CD4-positive, alpha-beta T cell (primary cell): ENCODE results near the gene HS3ST3B1. TPM values are rescaled to one million over a fixed set of nuclear protein-coding genes. Genes with fewer than 3 reads are reported as not detected.
A peak's percentile ranks its signal among the peaks of the same experiment; 100 is the strongest.

ENCODE experiments used
- ATAC-seq: fragments of 200-7000 bp; cut with Tn5 transposase; one replicate; pipeline ENCODE4 v1.10.0; 2022; ENCODE audit warnings: mild to moderate bottlenecking; ENCODE audit not compliant: poor library complexity
- CTCF ChIA-PET: fragments of 350-600 bp; sonication (Branson Sonifier 250); formaldehyde crosslinking; loops from one replicate; lab custom pipeline; 2021; ENCODE audit warnings: antibody characterized with exemption, inconsistent platforms; lab: Charles Lee
- POLR2A ChIA-PET: fragments of 350-600 bp; sonication (Branson Sonifier 250); formaldehyde crosslinking; loops from one replicate; lab custom pipeline; 2021; ENCODE audit warnings: antibody characterized with exemption, inconsistent platforms; lab: Charles Lee
- DNase-seq, 14 experiments: peaks; one replicate each; pipeline ENCODE4 v3.0.0-alpha.2; 2013 to 2020; ENCODE audit warnings: mixed read lengths in 2 of 14
- H3K27ac ChIP-seq, 2 donors: one replicate each; pipeline versions ENCODE4 v1.5.1 to v1.7.0; 2013; ENCODE audit warnings: low read length in 2 of 2, low read depth in 1 of 2, mild to moderate bottlenecking in 1 of 2
- H3K27me3 ChIP-seq, 2 experiments: 1 replicate in 1 of 2; 2 replicates in 1 of 2; pipeline versions ENCODE4 v1.6.1 to v1.7.0; 2013; ENCODE audit warnings: low read length in 2 of 2, control low read depth in 1 of 2, mild to moderate bottlenecking in 1 of 2, moderate library complexity in 1 of 2; ENCODE audit not compliant: insufficient read depth in 2 of 2, control insufficient read depth in 1 of 2
- H3K36me3 ChIP-seq: one replicate; pipeline ENCODE4 v1.6.1; 2013; ENCODE audit warnings: low read length, control low read depth; ENCODE audit not compliant: insufficient read depth
- H3K4me1 ChIP-seq: one replicate; pipeline ENCODE4 v1.6.1; 2013; ENCODE audit warnings: low read length, control low read depth; ENCODE audit not compliant: insufficient read depth
- H3K4me3 ChIP-seq: one replicate; pipeline ENCODE4 v1.5.1; 2013; ENCODE audit warnings: mild to moderate bottlenecking, low read length, moderate library complexity
- H3K9me3 ChIP-seq, 2 experiments: 1 replicate in 1 of 2; 2 replicates in 1 of 2; pipeline versions ENCODE4 v1.6.1 to v1.7.0; 2013; ENCODE audit warnings: low read length in 2 of 2, mild to moderate bottlenecking in 2 of 2, control low read depth in 1 of 2, moderate library complexity in 1 of 2; ENCODE audit not compliant: control insufficient read depth in 1 of 2, insufficient read depth in 1 of 2
- H3K27ac Mint-ChIP-seq: one replicate; pipeline ENCODE4 v1.8.0; 2020; ENCODE audit warnings: mixed read lengths
- H3K27me3 Mint-ChIP-seq: one replicate; pipeline ENCODE4 v1.8.0; 2021; ENCODE audit warnings: mixed read lengths
- H3K36me3 Mint-ChIP-seq: one replicate; pipeline ENCODE4 v1.8.0; 2021; ENCODE audit warnings: low read depth, mixed read lengths
- H3K4me1 Mint-ChIP-seq: one replicate; pipeline ENCODE4 v1.8.0; 2021; ENCODE audit warnings: low read depth, mixed read lengths
- H3K4me3 Mint-ChIP-seq: one replicate; pipeline ENCODE4 v1.8.0; 2020; ENCODE audit warnings: mild to moderate bottlenecking, mixed read lengths
- H3K9me3 Mint-ChIP-seq: one replicate; pipeline ENCODE4 v1.8.0; 2020; ENCODE audit warnings: mixed read lengths
- intact Hi-C, 2 experiments: fragments of 100-400 bp; cut with DNase I in 1 of 2; cut with micrococcal nuclease in 1 of 2; formaldehyde crosslinking; loops; one replicate each; pipeline versions ENCODE4 v1.15.1 to v1.9.0; 2023 to 2025; cut with DNase I, micrococcal nuclease
- total RNA-seq, 174 experiments: library from RNA in 2 of 174; stranded (reverse) in 2 of 174; gene quantifications; one replicate each; pipeline ENCODE4 v1.2.3 and lab custom pipeline; 2021 to 2026
- TF ChIP-seq, protein P1 (sequence below): fragments of 200-600 bp; IDR thresholded peaks from one replicate; pipeline ENCODE4 v1.8.0; 2022; ENCODE audit warnings: antibody characterized with exemption, mild to moderate bottlenecking

The HS3ST3B1 gene
- total RNA-seq, 2 experiments from 2014 or later = 9.3 to 11.5 TPM

DNA sequence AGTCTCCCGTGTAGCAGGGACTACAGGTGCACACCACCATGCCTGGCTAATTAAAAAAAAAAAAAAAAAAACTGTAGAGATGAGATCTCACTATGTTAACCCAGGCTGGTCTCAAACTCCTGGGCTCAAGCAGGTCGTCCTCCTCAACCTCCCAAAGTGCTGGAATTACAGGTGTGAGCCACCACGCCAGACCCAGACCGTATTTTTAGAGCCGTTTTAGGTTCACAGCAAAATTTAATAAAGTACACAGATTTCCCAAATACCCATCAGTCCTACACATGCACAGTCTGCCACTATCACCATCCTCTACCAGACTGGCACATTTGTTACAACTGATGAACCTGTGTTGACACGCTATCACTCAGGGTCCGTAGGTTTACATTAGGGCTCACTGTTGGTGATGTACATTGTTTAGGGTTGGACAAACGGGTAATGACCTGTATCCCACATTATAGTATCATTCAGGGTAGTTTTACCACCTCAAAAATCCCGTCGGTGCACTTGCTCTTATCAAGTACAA is 10.4 kb downstream of the HS3ST3B1 start:
- Mint-ChIP-seq H3K4me1 (peaks cover 74% of the 10 kb centered on the region), H3K4me3 (peak overlapping the region; percentile 38), H3K9me3 (no peaks in the 10 kb centered on the region), H3K27me3 (no peaks in the 10 kb centered on the region), H3K27ac (peak overlapping the region; percentile 36), H3K36me3 (peaks cover 51% of the 10 kb centered on the region)
- DNase-seq = no peak
- ATAC-seq = no peak
- H3K9me3 ChIP-seq = peaks cover 0 to 3% of the 10 kb centered on the region in 2 experiments
- no peak overlapping the region for H3K4me3 ChIP-seq
- peaks cover 22% of the 10 kb centered on the region for H3K36me3 ChIP-seq
- peaks cover 38% of the 10 kb centered on the region for H3K4me1 ChIP-seq
- intact Hi-C loops = loop anchor here in 1 of 2 experiments (5.0 kb wide), 1 partner anchor 111 kb away; no protein-coding TSS in a partner anchor
- H3K27ac ChIP-seq = no peak overlapping the region
- no peaks in the 10 kb centered on the region for H3K27me3 ChIP-seq
- TF ChIP-seq, protein P1, sequence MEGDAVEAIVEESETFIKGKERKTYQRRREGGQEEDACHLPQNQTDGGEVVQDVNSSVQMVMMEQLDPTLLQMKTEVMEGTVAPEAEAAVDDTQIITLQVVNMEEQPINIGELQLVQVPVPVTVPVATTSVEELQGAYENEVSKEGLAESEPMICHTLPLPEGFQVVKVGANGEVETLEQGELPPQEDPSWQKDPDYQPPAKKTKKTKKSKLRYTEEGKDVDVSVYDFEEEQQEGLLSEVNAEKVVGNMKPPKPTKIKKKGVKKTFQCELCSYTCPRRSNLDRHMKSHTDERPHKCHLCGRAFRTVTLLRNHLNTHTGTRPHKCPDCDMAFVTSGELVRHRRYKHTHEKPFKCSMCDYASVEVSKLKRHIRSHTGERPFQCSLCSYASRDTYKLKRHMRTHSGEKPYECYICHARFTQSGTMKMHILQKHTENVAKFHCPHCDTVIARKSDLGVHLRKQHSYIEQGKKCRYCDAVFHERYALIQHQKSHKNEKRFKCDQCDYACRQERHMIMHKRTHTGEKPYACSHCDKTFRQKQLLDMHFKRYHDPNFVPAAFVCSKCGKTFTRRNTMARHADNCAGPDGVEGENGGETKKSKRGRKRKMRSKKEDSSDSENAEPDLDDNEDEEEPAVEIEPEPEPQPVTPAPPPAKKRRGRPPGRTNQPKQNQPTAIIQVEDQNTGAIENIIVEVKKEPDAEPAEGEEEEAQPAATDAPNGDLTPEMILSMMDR = no peak
- ChIA-PET POLR2A (no interaction called here), CTCF (no interaction called here)

DNA sequence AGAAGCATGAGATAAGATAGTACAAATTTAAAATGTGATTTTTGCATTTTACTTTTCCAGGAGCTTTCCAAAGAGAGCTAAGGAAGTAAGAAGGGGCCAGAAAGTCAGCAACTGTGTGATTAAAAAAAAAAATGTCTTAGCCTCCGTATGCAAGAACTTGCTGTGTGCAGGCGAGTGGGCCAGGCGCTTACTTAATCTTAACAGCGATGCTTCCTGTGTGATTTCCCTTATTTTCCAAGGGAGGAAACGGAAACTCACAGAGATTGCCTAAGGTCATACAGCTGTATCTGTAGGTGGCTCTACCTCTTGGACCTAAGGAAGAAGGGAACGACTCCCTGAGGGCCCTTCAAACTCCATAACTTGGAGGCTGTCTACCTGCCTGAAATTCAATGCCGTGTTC is 11.1 kb downstream of the HS3ST3B1 start:
- Histone ChIP-seq H3K27ac (no peak overlapping the region), H3K36me3 (peaks cover 22% of the 10 kb centered on the region), H3K4me1 (peaks cover 42% of the 10 kb centered on the region), H3K4me3 (no peak overlapping the region), H3K27me3 (no peaks in the 10 kb centered on the region), H3K9me3 (peaks cover 0 to 3% of the 10 kb centered on the region in 2 experiments)
- TF ChIP-seq, protein P1 = no peak
- intact Hi-C loops = loop anchor here in 1 of 2 experiments (5.0 kb wide), 1 partner anchor 110 kb away; no protein-coding TSS in a partner anchor
- ATAC-seq (no peak), DNase-seq (peak in 1 of 14 experiments; percentile 27)
- Mint-ChIP-seq H3K36me3 (peaks cover 57% of the 10 kb centered on the region), H3K9me3 (no peaks in the 10 kb centered on the region), H3K4me1 (peaks cover 76% of the 10 kb centered on the region), H3K27me3 (no peaks in the 10 kb centered on the region), H3K4me3 (peak overlapping the region; percentile 25), H3K27ac (no peak overlapping the region)
- CTCF ChIA-PET = no interaction called here
- POLR2A ChIA-PET = no interaction called here

DNA sequence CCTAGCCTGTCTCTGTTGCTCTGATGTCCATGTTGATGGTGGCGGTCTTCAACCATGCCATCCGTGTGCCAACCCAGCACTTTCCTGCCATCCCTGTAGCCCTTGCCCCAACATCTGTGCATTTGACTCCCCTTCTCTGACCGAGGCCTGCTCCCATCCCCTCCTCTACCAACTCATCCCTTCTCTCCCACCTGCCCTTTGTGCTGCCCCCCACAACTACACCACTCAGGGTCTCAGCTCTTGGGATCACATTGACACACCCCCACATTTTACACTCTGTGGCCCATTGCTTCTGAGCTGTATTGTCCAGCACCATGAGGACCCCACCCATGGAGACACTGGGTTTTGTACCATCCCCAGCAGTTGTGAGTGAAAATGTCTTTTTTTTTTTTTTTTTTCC is 11.6 kb downstream of the HS3ST3B1 start:
- H3K27ac Mint-ChIP-seq = peak overlapping the region; percentile 27
- intact Hi-C loops = loop anchor here in 1 of 2 experiments (5.0 kb wide), 1 partner anchor 110 kb away; no protein-coding TSS in a partner anchor
- POLR2A ChIA-PET = no interaction called here
- CTCF ChIA-PET = no interaction called here
- H3K36me3 Mint-ChIP-seq = peaks cover 58% of the 10 kb centered on the region
- H3K27me3 Mint-ChIP-seq = no peaks in the 10 kb centered on the region
- TF ChIP-seq, protein P1 = no peak
- H3K9me3 Mint-ChIP-seq = no peaks in the 10 kb centered on the region
- Histone ChIP-seq H3K4me3 (no peak overlapping the region), H3K36me3 (peaks cover 22% of the 10 kb centered on the region), H3K27ac (no peak overlapping the region), H3K4me1 (peaks cover 47% of the 10 kb centered on the region), H3K27me3 (no peaks in the 10 kb centered on the region), H3K9me3 (peaks cover 0 to 3% of the 10 kb centered on the region in 2 experiments)
- ATAC-seq (no peak), DNase-seq (no peak)
- no peak overlapping the region for H3K4me3 Mint-ChIP-seq
- H3K4me1 Mint-ChIP-seq = peaks cover 81% of the 10 kb centered on the region
